ENCODE results near the gene ZFHX2. TPM values are rescaled to one million over a fixed set of nuclear protein-coding genes. Genes with fewer than 3 reads are reported as not detected.
A peak's percentile ranks its signal among the peaks of the same experiment; 100 is the strongest.

ZFHX2 gene
- total RNA-seq, 1 donor from 2014 or later, result 27.3 TPM

GRCh38 chr14:23536494-23536893, 15.1 kb downstream of the ZFHX2 start:
- peaks cover 3% of the 10 kb centered on the region for H3K4me1 ChIP-seq (ENCODE audit: insufficient read depth, low read length)
- FAIRE-seq (no peak), DNase-seq (ENCODE audit: low read depth) (no peak)
- H3K9me3 Mint-ChIP-seq (ENCODE audit: unreplicated experiment), result no peaks in the 10 kb centered on the region
- no peaks in the 10 kb centered on the region for H4K20me1 ChIP-seq (ENCODE audit: insufficient read depth, low read length)
- H3K36me3 Mint-ChIP-seq (ENCODE audit: low read depth, unreplicated experiment), result peaks cover 17% of the 10 kb centered on the region
- H3K4me3 Mint-ChIP-seq (ENCODE audit: unreplicated experiment), result no peak overlapping the region
- peaks cover 22% of the 10 kb centered on the region for H3K4me1 Mint-ChIP-seq (ENCODE audit: low read depth, unreplicated experiment)
- no peak overlapping the region for H3K4me2 ChIP-seq (ENCODE audit: low read length)
- no peak overlapping the region for H3K4me3 ChIP-seq (ENCODE audit: insufficient read depth, low read depth, low read length)
- H3K9me3 ChIP-seq (ENCODE audit: insufficient read depth, low read depth, low read length), result no peaks in the 10 kb centered on the region
- H3K27ac Mint-ChIP-seq (ENCODE audit: unreplicated experiment), result no peak overlapping the region
- no peak overlapping the region for H3K27ac ChIP-seq (ENCODE audit: low read depth, low read length)
- no peaks in the 10 kb centered on the region for H3K27me3 ChIP-seq (ENCODE audit: insufficient read depth, low read length)
- H3K9ac ChIP-seq (ENCODE audit: low read length), result no peak overlapping the region
- no peaks in the 10 kb centered on the region for H3K27me3 Mint-ChIP-seq (ENCODE audit: low read depth, unreplicated experiment)
- H2AFZ ChIP-seq (ENCODE audit: low read depth, low read length), result no peak overlapping the region
- no peaks in the 10 kb centered on the region for H3K36me3 ChIP-seq (ENCODE audit: insufficient read depth, low read length)
- no peaks in the 10 kb centered on the region for H3K79me2 ChIP-seq (ENCODE audit: insufficient read depth, low read length)
- TF ChIP-seq CTCF (IDR thresholded peaks at IDR 0.05; ENCODE audit: insufficient read depth, low read depth, low read length) (no peak), EZH2 (IDR thresholded peaks at IDR 0.05; ENCODE audit: insufficient read depth, low read length) (no peak)

GRCh38 chr14:23535943-23536342, 15.6 kb downstream of the ZFHX2 start:
- Histone ChIP-seq H2AFZ (ENCODE audit: low read depth, low read length) (no peak overlapping the region), H3K4me3 (ENCODE audit: insufficient read depth, low read depth, low read length) (no peak overlapping the region), H3K4me1 (ENCODE audit: insufficient read depth, low read length) (peaks cover 3% of the 10 kb centered on the region), H3K27me3 (ENCODE audit: insufficient read depth, low read length) (no peaks in the 10 kb centered on the region), H3K79me2 (ENCODE audit: insufficient read depth, low read length) (no peaks in the 10 kb centered on the region), H3K9ac (ENCODE audit: low read length) (no peak overlapping the region), H3K4me2 (ENCODE audit: low read length) (no peak overlapping the region), H3K9me3 (ENCODE audit: insufficient read depth, low read depth, low read length) (no peaks in the 10 kb centered on the region), H3K27ac (ENCODE audit: low read depth, low read length) (no peak overlapping the region), H3K36me3 (ENCODE audit: insufficient read depth, low read length) (no peaks in the 10 kb centered on the region), H4K20me1 (ENCODE audit: insufficient read depth, low read length) (no peaks in the 10 kb centered on the region)
- peak overlapping the region; percentile 31 for H3K27ac Mint-ChIP-seq (ENCODE audit: unreplicated experiment)
- H3K4me1 Mint-ChIP-seq (ENCODE audit: low read depth, unreplicated experiment), result peaks cover 24% of the 10 kb centered on the region
- no peak for TF ChIP-seq CTCF (IDR thresholded peaks at IDR 0.05; ENCODE audit: insufficient read depth, low read depth, low read length)
- TF ChIP-seq EZH2 (IDR thresholded peaks at IDR 0.05; ENCODE audit: insufficient read depth, low read length), result no peak
- DNase-seq (ENCODE audit: low read depth) (no peak), FAIRE-seq (no peak)
- H3K4me3 Mint-ChIP-seq (ENCODE audit: unreplicated experiment), result no peak overlapping the region
- no peaks in the 10 kb centered on the region for H3K27me3 Mint-ChIP-seq (ENCODE audit: low read depth, unreplicated experiment)
- H3K36me3 Mint-ChIP-seq (ENCODE audit: low read depth, unreplicated experiment), result peaks cover 19% of the 10 kb centered on the region
- no peaks in the 10 kb centered on the region for H3K9me3 Mint-ChIP-seq (ENCODE audit: unreplicated experiment)

GRCh38 chr14:23533652-23534435, 17.7 kb downstream of the ZFHX2 start:
- no peak for FAIRE-seq
- H3K27ac ChIP-seq (ENCODE audit: low read depth, low read length), result no peak overlapping the region
- no peak overlapping the region for H3K4me3 ChIP-seq (ENCODE audit: insufficient read depth, low read depth, low read length)
- no peak overlapping the region for H3K4me3 Mint-ChIP-seq (ENCODE audit: unreplicated experiment)
- no peak overlapping the region for H3K27ac Mint-ChIP-seq (ENCODE audit: unreplicated experiment)
- H3K79me2 ChIP-seq (ENCODE audit: insufficient read depth, low read length), result no peaks in the 10 kb centered on the region
- peaks cover 29% of the 10 kb centered on the region for H3K36me3 Mint-ChIP-seq (ENCODE audit: low read depth, unreplicated experiment)
- H3K9me3 ChIP-seq (ENCODE audit: insufficient read depth, low read depth, low read length), result no peaks in the 10 kb centered on the region
- H3K4me1 Mint-ChIP-seq (ENCODE audit: low read depth, unreplicated experiment), result peaks cover 20% of the 10 kb centered on the region
- TF ChIP-seq CTCF (IDR thresholded peaks at IDR 0.05; ENCODE audit: insufficient read depth, low read depth, low read length) (no peak), EZH2 (IDR thresholded peaks at IDR 0.05; ENCODE audit: insufficient read depth, low read length) (no peak)
- H3K36me3 ChIP-seq (ENCODE audit: insufficient read depth, low read length), result no peaks in the 10 kb centered on the region
- H3K9me3 Mint-ChIP-seq (ENCODE audit: unreplicated experiment), result no peaks in the 10 kb centered on the region
- H4K20me1 ChIP-seq (ENCODE audit: insufficient read depth, low read length), result no peaks in the 10 kb centered on the region
- no peaks in the 10 kb centered on the region for H3K27me3 ChIP-seq (ENCODE audit: insufficient read depth, low read length)
- H3K4me2 ChIP-seq (ENCODE audit: low read length), result no peak overlapping the region
- no peak overlapping the region for H2AFZ ChIP-seq (ENCODE audit: low read depth, low read length)
- DNase-seq (ENCODE audit: low read depth), result no peak
- H3K4me1 ChIP-seq (ENCODE audit: insufficient read depth, low read length), result peaks cover 3% of the 10 kb centered on the region
- H3K27me3 Mint-ChIP-seq (ENCODE audit: low read depth, unreplicated experiment), result no peaks in the 10 kb centered on the region
- H3K9ac ChIP-seq (ENCODE audit: low read length), result no peak overlapping the region

Data from astrocyte (in vitro differentiated cells and primary cell).